Memory B cell (primary cell): ENCODE data around the gene CC2D2A.

Experiments used
- ATAC-seq: fragments of 150-1000 bp; cut with Tn5 transposase; 2 replicates; pipeline ENCODE4 v1.10.0; 2021; ENCODE audit warnings: low read depth, mild to moderate bottlenecking, moderate library complexity
- DNase-seq, 2 donors: peaks; one replicate each; pipeline ENCODE4 v3.0.0; 2022; ENCODE audit warnings: low spot score in 2 of 2
- H3K27ac Mint-ChIP-seq: one replicate; pipeline ENCODE4 v1.8.0; 2022; ENCODE audit warnings: mild to moderate bottlenecking, moderate library complexity, mixed read lengths
- H3K27me3 Mint-ChIP-seq: one replicate; pipeline ENCODE4 v1.8.0; 2022; ENCODE audit warnings: mixed read lengths
- H3K36me3 Mint-ChIP-seq: one replicate; pipeline ENCODE4 v1.8.0; 2022; ENCODE audit warnings: mild to moderate bottlenecking, mixed read lengths
- H3K4me1 Mint-ChIP-seq: one replicate; pipeline ENCODE4 v1.8.0; 2022; ENCODE audit warnings: mixed read lengths
- H3K4me3 Mint-ChIP-seq: one replicate; pipeline ENCODE4 v1.8.0; 2022; ENCODE audit warnings: mild to moderate bottlenecking, moderate library complexity, mixed read lengths
- H3K9me3 Mint-ChIP-seq: one replicate; pipeline ENCODE4 v1.8.0; 2022; ENCODE audit warnings: mixed read lengths

The CC2D2A gene

GRCh38 chr4:15481961-15482745 is 12.5 kb downstream of the CC2D2A start:
- peaks cover 11% of the 10 kb centered on the region for H3K9me3 Mint-ChIP-seq
- no peak overlapping the region for H3K27ac Mint-ChIP-seq
- no peak for ATAC-seq
- H3K36me3 Mint-ChIP-seq = peaks cover 4% of the 10 kb centered on the region
- no peak overlapping the region for H3K4me3 Mint-ChIP-seq
- peaks cover 4% of the 10 kb centered on the region for H3K27me3 Mint-ChIP-seq
- H3K4me1 Mint-ChIP-seq = no peaks in the 10 kb centered on the region
- no peak for DNase-seq

GRCh38 chr4:15482842-15483241 is 13.2 kb downstream of the CC2D2A start:
- H3K4me1 Mint-ChIP-seq = no peaks in the 10 kb centered on the region
- H3K9me3 Mint-ChIP-seq = peaks cover 13% of the 10 kb centered on the region
- DNase-seq = no peak
- H3K27me3 Mint-ChIP-seq = peaks cover 4% of the 10 kb centered on the region
- peaks cover 4% of the 10 kb centered on the region for H3K36me3 Mint-ChIP-seq
- no peak for ATAC-seq
- no peak overlapping the region for H3K4me3 Mint-ChIP-seq
- H3K27ac Mint-ChIP-seq = no peak overlapping the region

GRCh38 chr4:15488136-15488535 is 18.5 kb downstream of the CC2D2A start:
- ATAC-seq (no peak), DNase-seq (no peak)
- no peaks in the 10 kb centered on the region for H3K4me1 Mint-ChIP-seq
- H3K36me3 Mint-ChIP-seq = peaks cover 18% of the 10 kb centered on the region
- H3K4me3 Mint-ChIP-seq = no peak overlapping the region
- no peak overlapping the region for H3K27ac Mint-ChIP-seq
- peaks cover 22% of the 10 kb centered on the region for H3K9me3 Mint-ChIP-seq
- H3K27me3 Mint-ChIP-seq = peaks cover 2% of the 10 kb centered on the region

- Mint-ChIP-seq H3K9me3 (peaks cover 22% of the 10 kb centered on the region), H3K4me3 (no peak overlapping the region), H3K36me3 (peaks cover 18% of the 10 kb centered on the region), H3K4me1 (no peaks in the 10 kb centered on the region), H3K27ac (no peak overlapping the region), H3K27me3 (peaks cover 2% of the 10 kb centered on the region)
- ATAC-seq = no peak
- no peak for DNase-seq
These were observed 19.2 kb downstream of the CC2D2A start for GRCh38 chr4:15488658-15489470.

- ATAC-seq = no peak
- H3K27ac Mint-ChIP-seq = no peak overlapping the region
- H3K4me3 Mint-ChIP-seq = no peak overlapping the region
- H3K27me3 Mint-ChIP-seq = no peaks in the 10 kb centered on the region
- peaks cover 20% of the 10 kb centered on the region for H3K9me3 Mint-ChIP-seq
- no peaks in the 10 kb centered on the region for H3K4me1 Mint-ChIP-seq
- DNase-seq = no peak
- H3K36me3 Mint-ChIP-seq = peaks cover 14% of the 10 kb centered on the region
These were observed 19.9 kb downstream of the CC2D2A start for GRCh38 chr4:15489551-15489950.

GRCh38 chr4:15493411-15493810 is 23.7 kb downstream of the CC2D2A start:
- no peaks in the 10 kb centered on the region for H3K4me1 Mint-ChIP-seq
- H3K27me3 Mint-ChIP-seq = peaks cover 2% of the 10 kb centered on the region

GRCh38 chr4:15495621-15496020 is 25.9 kb downstream of the CC2D2A start:
- peaks cover 3% of the 10 kb centered on the region for H3K9me3 Mint-ChIP-seq
- DNase-seq (no peak), ATAC-seq (no peak)
- no peak overlapping the region for H3K4me3 Mint-ChIP-seq
- H3K27me3 Mint-ChIP-seq = peaks cover 4% of the 10 kb centered on the region
- H3K4me1 Mint-ChIP-seq = no peaks in the 10 kb centered on the region
- H3K27ac Mint-ChIP-seq = no peak overlapping the region
- H3K36me3 Mint-ChIP-seq = peaks cover 5% of the 10 kb centered on the region

More at GRCh38 chr4:15493411-15493810, 23.7 kb downstream of the CC2D2A start:
- peaks cover 16% of the 10 kb centered on the region for H3K36me3 Mint-ChIP-seq
- no peak overlapping the region for H3K4me3 Mint-ChIP-seq
- DNase-seq (no peak), ATAC-seq (no peak)
- no peak overlapping the region for H3K27ac Mint-ChIP-seq
- peaks cover 12% of the 10 kb centered on the region for H3K9me3 Mint-ChIP-seq

GRCh38 chr4:15498356-15498755 is 28.7 kb downstream of the CC2D2A start:
- Mint-ChIP-seq H3K27me3 (peaks cover 8% of the 10 kb centered on the region), H3K36me3 (peaks cover 6% of the 10 kb centered on the region), H3K4me1 (no peaks in the 10 kb centered on the region), H3K4me3 (no peak overlapping the region), H3K9me3 (peaks cover 3% of the 10 kb centered on the region), H3K27ac (no peak overlapping the region)
- no peak for ATAC-seq
- no peak for DNase-seq

- no peak for DNase-seq
- Mint-ChIP-seq H3K9me3 (peaks cover 3% of the 10 kb centered on the region), H3K36me3 (peaks cover 6% of the 10 kb centered on the region), H3K27me3 (peaks cover 8% of the 10 kb centered on the region), H3K4me1 (no peaks in the 10 kb centered on the region), H3K27ac (no peak overlapping the region), H3K4me3 (no peak overlapping the region)
- ATAC-seq = no peak
These were observed 31.0 kb downstream of the CC2D2A start for GRCh38 chr4:15500701-15501100.

GRCh38 chr4:15501941-15502340 is 32.3 kb downstream of the CC2D2A start:
- DNase-seq = no peak
- no peaks in the 10 kb centered on the region for H3K4me1 Mint-ChIP-seq
- H3K36me3 Mint-ChIP-seq = peaks cover 3% of the 10 kb centered on the region
- ATAC-seq = no peak
- H3K27me3 Mint-ChIP-seq = peaks cover 8% of the 10 kb centered on the region
- no peak overlapping the region for H3K27ac Mint-ChIP-seq
- H3K4me3 Mint-ChIP-seq = no peak overlapping the region
- H3K9me3 Mint-ChIP-seq = peaks cover 2% of the 10 kb centered on the region

- H3K27ac Mint-ChIP-seq = no peak overlapping the region
- DNase-seq (no peak), ATAC-seq (no peak)
- H3K27me3 Mint-ChIP-seq = peaks cover 8% of the 10 kb centered on the region
- H3K4me1 Mint-ChIP-seq = no peaks in the 10 kb centered on the region
- H3K4me3 Mint-ChIP-seq = no peak overlapping the region
- peaks cover 3% of the 10 kb centered on the region for H3K36me3 Mint-ChIP-seq
- no peaks in the 10 kb centered on the region for H3K9me3 Mint-ChIP-seq
These were observed 32.7 kb downstream of the CC2D2A start for GRCh38 chr4:15502384-15502783.

GRCh38 chr4:15504041-15504440 is 34.4 kb downstream of the CC2D2A start:
- no peak for ATAC-seq

GRCh38 chr4:15506464-15506863 is 36.8 kb downstream of the CC2D2A start:
- Mint-ChIP-seq H3K4me1 (no peaks in the 10 kb centered on the region), H3K36me3 (peaks cover 2% of the 10 kb centered on the region), H3K4me3 (no peak overlapping the region), H3K27me3 (peaks cover under 1% of the 10 kb centered on the region), H3K27ac (no peak overlapping the region), H3K9me3 (no peaks in the 10 kb centered on the region)
- DNase-seq (no peak), ATAC-seq (no peak)

More at GRCh38 chr4:15504041-15504440, 34.4 kb downstream of the CC2D2A start:
- no peak overlapping the region for H3K4me3 Mint-ChIP-seq
- H3K27ac Mint-ChIP-seq = no peak overlapping the region
- peaks cover 4% of the 10 kb centered on the region for H3K27me3 Mint-ChIP-seq
- H3K4me1 Mint-ChIP-seq = no peaks in the 10 kb centered on the region
- no peak for DNase-seq
- peaks cover 3% of the 10 kb centered on the region for H3K36me3 Mint-ChIP-seq
- no peaks in the 10 kb centered on the region for H3K9me3 Mint-ChIP-seq

- DNase-seq = no peak
- no peaks in the 10 kb centered on the region for H3K9me3 Mint-ChIP-seq
- peaks cover 4% of the 10 kb centered on the region for H3K36me3 Mint-ChIP-seq
- H3K27me3 Mint-ChIP-seq = no peaks in the 10 kb centered on the region
- no peak overlapping the region for H3K4me3 Mint-ChIP-seq
- no peak for ATAC-seq
- no peak overlapping the region for H3K27ac Mint-ChIP-seq
- no peaks in the 10 kb centered on the region for H3K4me1 Mint-ChIP-seq
These were observed 38.0 kb downstream of the CC2D2A start for GRCh38 chr4:15507679-15508078.
